Occipital lobe (tissue), 3 donors: Measurements from ENCODE around the gene OR4E1. TPM values are rescaled to one million over a fixed set of nuclear protein-coding genes. Genes with fewer than 3 reads are reported as not detected.
"Not testable (repeated sequence)": the region's sequence is repeated elsewhere in the genome, so short reads cannot be mapped to it uniquely, and the experiment has no call there.

Experiments
- DNase-seq: peaks from one replicate; lab custom pipeline; 2025; lab: John Stamatoyannopoulos, UW
- small RNA-seq: library from RNA; depleted of rRNA; stranded (forward); fragments of <200 nt; gene quantifications from one replicate; pipeline ENCODE3, GENCODE V24; 2014
- total RNA-seq: library from RNA; depleted of rRNA; stranded (reverse); fragments of >200 nt; gene quantifications from one replicate; pipeline ENCODE4 v1.2.3, GENCODE V29; 2014

OR4E1 gene
- total RNA-seq, 1 donor from 2014 or later = not detected

DNA sequence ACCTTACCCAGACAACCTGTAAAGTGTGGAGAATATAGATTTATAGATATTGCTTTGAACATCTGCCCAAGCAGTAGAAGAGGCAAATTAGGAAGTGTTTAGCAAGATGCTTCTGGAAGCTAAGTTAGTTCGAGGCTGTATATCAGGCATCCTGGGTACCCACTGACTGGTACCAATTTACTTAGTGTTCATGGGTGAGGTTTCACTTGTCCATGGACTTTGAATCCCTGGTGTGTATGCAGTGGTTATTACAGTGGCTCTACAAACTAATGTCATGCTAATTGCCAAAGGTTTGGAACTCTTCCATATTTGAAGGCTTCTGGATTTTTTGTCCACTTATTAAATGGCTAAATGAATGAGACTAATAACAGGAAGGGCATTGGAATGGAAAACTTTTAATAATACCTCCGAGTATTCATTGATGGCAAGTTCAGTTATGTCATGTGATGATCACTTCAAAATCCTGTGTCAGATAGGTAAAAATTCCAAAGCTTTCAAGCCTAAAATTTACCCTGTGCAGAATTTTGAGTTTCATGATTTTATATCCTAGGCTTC lies 20.2 kb downstream of the OR4E1 start, which contains the start of gene OR4E2:
Gene OR4E2 (plus strand): TSS at position 505 of the 555 bp plus-strand sequence. CDS start 11,248 bp downstream, outside the sequence.
- DNase-seq = no peak

GRCh38 chr14:21652209-21652808 lies 21.3 kb downstream of the OR4E1 start:
- DNase-seq = no peak

DNA sequence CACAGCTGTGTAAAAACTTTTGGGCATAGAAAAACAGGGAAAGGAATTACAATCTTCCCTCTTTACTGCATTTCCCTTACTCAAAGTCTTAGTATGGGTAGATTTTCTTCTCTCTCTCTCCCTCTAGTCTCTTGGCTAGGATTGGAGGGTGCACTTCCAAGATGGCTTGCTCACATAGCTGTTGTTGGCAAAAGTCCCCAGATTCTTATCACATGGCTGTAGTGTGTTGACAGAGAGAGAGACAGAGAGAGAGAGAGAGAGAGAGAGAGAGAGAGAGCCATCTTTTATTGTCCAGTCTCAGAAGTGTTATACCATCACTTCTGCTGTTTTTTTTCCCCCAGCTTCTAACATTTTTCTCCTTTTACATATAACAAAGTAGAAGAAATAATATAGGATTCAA lies 26.2 kb downstream of the OR4E1 start:
- DNase-seq = no peak

GRCh38 chr14:21643407-21643806 lies 30.2 kb downstream of the OR4E1 start:
- DNase-seq = no peak

DNA sequence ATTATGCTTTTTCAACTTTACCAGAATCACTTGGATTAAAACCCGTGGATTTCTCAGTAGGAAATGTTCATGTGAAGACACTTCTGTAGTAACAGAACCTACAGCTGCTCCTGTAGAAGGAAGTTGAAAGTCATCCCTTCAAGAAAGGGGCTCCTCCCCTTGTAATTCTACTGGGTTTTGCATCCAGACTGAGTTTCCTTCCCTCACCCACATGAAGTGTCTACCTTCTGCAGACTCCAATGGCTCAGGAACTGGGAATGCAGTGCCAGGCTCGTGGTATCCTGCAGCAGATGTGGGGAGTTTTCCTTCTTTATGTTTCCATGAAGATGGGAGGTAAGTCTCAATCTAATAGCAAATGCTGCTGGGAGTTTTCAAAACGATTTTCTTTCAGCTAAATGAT lies 30.9 kb downstream of the OR4E1 start:
- no peak for DNase-seq

GRCh38 chr14:21634840-21635239 lies 38.8 kb downstream of the OR4E1 start, which contains the start of gene OR10G2:
OR10G2 (minus strand) TSS chr14:21634940; CDS start chr14:21634842, 98 bp downstream.
- no peak for DNase-seq

GRCh38 chr14:21631084-21631483 lies 42.5 kb downstream of the OR4E1 start:
- no peak for DNase-seq

DNA sequence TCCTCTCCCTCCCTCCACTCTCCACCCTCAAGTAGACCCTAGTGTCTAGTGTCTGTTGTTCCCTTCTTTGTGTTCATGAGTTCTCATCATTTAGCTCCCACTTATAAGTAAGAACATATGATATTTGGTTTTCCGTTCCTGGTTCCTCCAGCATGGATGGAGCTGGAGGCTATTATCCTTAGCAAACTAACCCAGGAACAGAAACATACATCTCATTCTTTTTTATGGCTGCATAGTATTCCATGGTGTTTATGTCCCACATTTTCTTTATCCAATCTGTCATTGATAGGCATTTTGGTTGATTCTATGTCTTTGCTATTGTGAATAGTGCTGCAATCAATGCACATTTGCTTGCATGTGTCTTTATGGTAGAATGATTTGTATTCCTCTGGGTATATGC lies 43.1 kb downstream of the OR4E1 start:
- not testable (repeated sequence) for DNase-seq

DNA sequence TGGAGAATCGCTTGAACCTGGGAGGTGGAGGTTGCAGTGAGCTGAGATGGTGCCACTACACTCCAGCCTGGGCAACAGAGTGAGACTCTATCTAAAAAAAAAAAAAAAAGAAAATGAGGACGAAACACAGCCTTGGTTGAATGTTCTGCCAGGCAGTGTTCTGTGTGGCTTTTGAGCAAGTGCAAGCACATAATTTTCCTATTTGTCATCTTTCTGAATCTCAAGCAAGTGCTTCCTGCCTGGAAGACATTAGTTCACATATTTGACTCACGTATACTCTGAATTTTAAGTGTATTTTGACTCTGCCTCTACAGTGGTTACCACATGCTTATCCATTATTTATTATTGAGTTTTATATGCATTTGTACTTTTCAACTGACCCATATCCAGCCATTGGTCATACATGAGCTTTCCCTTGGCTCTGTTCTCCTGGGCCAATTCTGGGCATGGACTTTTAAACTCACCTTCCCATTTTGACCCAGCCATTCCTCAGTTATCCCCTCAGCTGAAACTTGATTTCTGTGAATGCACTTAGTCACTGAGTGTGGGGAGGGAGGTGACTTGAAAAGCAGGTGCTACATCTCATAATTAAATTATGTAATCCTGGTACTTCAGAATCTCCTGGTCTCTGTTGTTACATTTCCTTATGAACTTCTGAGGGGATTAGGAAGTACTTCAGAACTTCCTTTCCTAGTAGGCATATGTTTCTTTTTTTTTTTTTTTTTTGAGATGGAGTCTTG lies 47.0 kb downstream of the OR4E1 start:
- no peak for DNase-seq

Small RNA genes within 50 kb of the gene (small RNA-seq; reads per million reads assigned to genes)
- not detected for gene AC243972.3

Other genes starting within 250 kb of the OR4E1 start
- gene CHD8, start 217.7 kb downstream of the OR4E1 start, total RNA-seq = 54.1 TPM
- gene RAB2B, start 196.9 kb downstream of the OR4E1 start, total RNA-seq = 48.0 TPM
- 20.9 TPM for gene TOX4, start 196.6 kb downstream of the OR4E1 start, total RNA-seq
- gene METTL3, start 162.5 kb downstream of the OR4E1 start, total RNA-seq = 87.8 TPM
- 11.2 TPM for gene SALL2, start 147.5 kb downstream of the OR4E1 start, total RNA-seq
- not detected for gene OR10G3, start 93.7 kb downstream of the OR4E1 start, total RNA-seq
- not detected for gene OR10G2, start 38.9 kb downstream of the OR4E1 start, total RNA-seq
- gene OR4E2, start 20.0 kb downstream of the OR4E1 start, total RNA-seq = not detected